ENCODE measurements around the gene ZBTB16.
A peak's percentile ranks its signal among the peaks of the same experiment; 100 is the strongest.

ZBTB16 gene

DNA sequence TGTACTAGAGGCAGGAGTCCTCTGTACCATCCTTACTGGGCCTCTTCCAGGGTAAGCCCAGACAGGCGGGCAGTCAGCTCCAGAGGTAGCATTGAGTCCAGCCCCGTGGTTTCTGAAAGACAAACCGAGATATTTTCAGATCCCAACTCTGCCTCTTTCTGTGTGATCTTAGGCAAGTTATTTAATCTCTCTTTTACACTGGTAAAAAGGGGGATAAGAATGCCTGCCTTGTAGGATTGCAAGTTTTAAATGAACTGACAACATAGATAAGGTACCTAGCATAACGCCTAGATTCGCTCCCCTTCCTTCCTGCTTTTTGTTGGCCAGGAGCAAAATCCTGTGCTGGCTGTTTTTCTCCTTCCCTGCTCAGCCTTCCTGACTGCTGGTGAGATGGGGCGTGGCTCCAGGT is 180.2 kb downstream of the ZBTB16 start:
- H3K4me2 ChIP-seq (ENCODE audit: insufficient read depth, low read length, poor library complexity, severe bottlenecking): no peak overlapping the region
- H3K18ac ChIP-seq (ENCODE audit: low read length): peak overlapping the region; percentile 77
- H3K27ac ChIP-seq (replicated peaks; ENCODE audit: low read length): no peak overlapping the region
- no peak overlapping the region for H3K9ac ChIP-seq (ENCODE audit: low read depth, low read length, poor library complexity)
- peak overlapping the region; percentile 31 for H3K23ac ChIP-seq (ENCODE audit: low read depth, low read length, poor library complexity)
- no peaks in the 10 kb centered on the region for H3K27me3 ChIP-seq (ENCODE audit: control insufficient read depth in 3 of 3, insufficient read depth in 3 of 3, low read depth in 1 of 3, low read length in 3 of 3)
- no peak overlapping the region for H3K4ac ChIP-seq (ENCODE audit: low read length)
- no peak overlapping the region for H2BK120ac ChIP-seq (ENCODE audit: low read depth, low read length)
- peak overlapping the region; percentile 19 for H2BK15ac ChIP-seq (ENCODE audit: low read length)
- peak overlapping the region; percentile 49 for H2BK12ac ChIP-seq (ENCODE audit: low read length)
- no peak overlapping the region for H2AFZ ChIP-seq (ENCODE audit: low read length)
- no CpG with 5 or more reads among the region's 6 CpGs for WGBS, 2 donors (ENCODE audit: extremely low coverage in 2 of 2, insufficient read length in 2 of 2, insufficient replicate concordance in 1 of 2)
- no peak overlapping the region for H3K14ac ChIP-seq (ENCODE audit: low read length)
- peaks cover 7 to 29% of the 10 kb centered on the region in 2 donors for H3K36me3 ChIP-seq (replicated peaks in 1 of 2; ENCODE audit: control insufficient read depth in 2 of 2, insufficient read depth in 2 of 2, low read length in 2 of 2)
- H4K8ac ChIP-seq (ENCODE audit: low read depth, low read length): no peak overlapping the region
- no peak overlapping the region for H2BK5ac ChIP-seq (ENCODE audit: low read length)
- no peak overlapping the region for H4K91ac ChIP-seq (ENCODE audit: low read depth, low read length, poor library complexity)
- peaks cover 7 to 46% of the 10 kb centered on the region in 2 donors for H3K4me1 ChIP-seq (ENCODE audit: control insufficient read depth in 2 of 2, insufficient read depth in 1 of 2, low read depth in 1 of 2, low read length in 2 of 2)
- peaks cover 11% of the 10 kb centered on the region for H3K79me1 ChIP-seq (ENCODE audit: low read depth, low read length)
- no peak overlapping the region for H3K4me3 ChIP-seq (ENCODE audit: low read length in 2 of 2)
- no peaks in the 10 kb centered on the region for H3K9me3 ChIP-seq (replicated peaks in 1 of 2; ENCODE audit: control insufficient read depth in 2 of 2, insufficient read depth in 1 of 2, low read depth in 1 of 2, low read length in 2 of 2)
- no peak overlapping the region for H2AK5ac ChIP-seq (ENCODE audit: low read depth, low read length)
- DNase-seq (ENCODE audit: low spot score): no peak

DNA sequence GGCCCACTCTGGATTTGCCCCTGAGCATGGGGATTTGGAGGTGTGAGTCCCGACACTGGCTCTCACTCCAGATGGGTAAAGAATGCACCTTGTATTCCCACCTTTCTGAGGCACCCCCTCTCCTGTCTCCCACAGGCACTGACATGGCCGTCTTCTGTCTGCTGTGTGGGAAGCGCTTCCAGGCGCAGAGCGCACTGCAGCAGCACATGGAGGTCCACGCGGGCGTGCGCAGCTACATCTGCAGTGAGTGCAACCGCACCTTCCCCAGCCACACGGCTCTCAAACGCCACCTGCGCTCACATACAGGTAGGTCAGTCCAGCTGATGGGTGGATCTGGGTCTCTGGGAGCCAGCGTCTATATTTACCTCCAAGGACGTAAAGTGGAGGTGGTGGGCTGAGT is 182.5 kb downstream of the ZBTB16 start:
- Histone ChIP-seq H3K27me3 (ENCODE audit: control insufficient read depth in 3 of 3, insufficient read depth in 3 of 3, low read depth in 1 of 3, low read length in 3 of 3) (no peaks in the 10 kb centered on the region), H3K79me1 (ENCODE audit: low read depth, low read length) (peaks cover 12% of the 10 kb centered on the region), H2BK12ac (ENCODE audit: low read length) (no peak overlapping the region), H2BK5ac (ENCODE audit: low read length) (no peak overlapping the region), H2AK5ac (ENCODE audit: low read depth, low read length) (peak overlapping the region; percentile 38), H3K4ac (ENCODE audit: low read length) (no peak overlapping the region), H3K9ac (ENCODE audit: low read depth, low read length, poor library complexity) (no peak overlapping the region), H3K4me3 (ENCODE audit: low read length in 2 of 2) (no peak overlapping the region), H3K4me2 (ENCODE audit: insufficient read depth, low read length, poor library complexity, severe bottlenecking) (no peak overlapping the region), H3K36me3 (replicated peaks in 1 of 2; ENCODE audit: control insufficient read depth in 2 of 2, insufficient read depth in 2 of 2, low read length in 2 of 2) (peaks cover 9 to 52% of the 10 kb centered on the region in 2 donors), H3K18ac (ENCODE audit: low read length) (peak overlapping the region; percentile 22), H2AFZ (ENCODE audit: low read length) (no peak overlapping the region), H4K8ac (ENCODE audit: low read depth, low read length) (no peak overlapping the region), H3K9me3 (replicated peaks in 1 of 2; ENCODE audit: control insufficient read depth in 2 of 2, insufficient read depth in 1 of 2, low read depth in 1 of 2, low read length in 2 of 2) (no peaks in the 10 kb centered on the region), H3K27ac (replicated peaks; ENCODE audit: low read length) (no peak overlapping the region), H2BK120ac (ENCODE audit: low read depth, low read length) (no peak overlapping the region), H2BK15ac (ENCODE audit: low read length) (no peak overlapping the region), H3K4me1 (ENCODE audit: control insufficient read depth in 2 of 2, insufficient read depth in 1 of 2, low read depth in 1 of 2, low read length in 2 of 2) (peaks cover 7 to 40% of the 10 kb centered on the region in 2 donors), H4K91ac (ENCODE audit: low read depth, low read length, poor library complexity) (no peak overlapping the region), H3K14ac (ENCODE audit: low read length) (peak overlapping the region; percentile 72), H3K23ac (ENCODE audit: low read depth, low read length, poor library complexity) (no peak overlapping the region)
- no CpG with 5 or more reads among the region's 15 CpGs for WGBS, 2 donors (ENCODE audit: extremely low coverage in 2 of 2, insufficient read length in 2 of 2, insufficient replicate concordance in 1 of 2)
- no peak for DNase-seq (ENCODE audit: low spot score)

DNA sequence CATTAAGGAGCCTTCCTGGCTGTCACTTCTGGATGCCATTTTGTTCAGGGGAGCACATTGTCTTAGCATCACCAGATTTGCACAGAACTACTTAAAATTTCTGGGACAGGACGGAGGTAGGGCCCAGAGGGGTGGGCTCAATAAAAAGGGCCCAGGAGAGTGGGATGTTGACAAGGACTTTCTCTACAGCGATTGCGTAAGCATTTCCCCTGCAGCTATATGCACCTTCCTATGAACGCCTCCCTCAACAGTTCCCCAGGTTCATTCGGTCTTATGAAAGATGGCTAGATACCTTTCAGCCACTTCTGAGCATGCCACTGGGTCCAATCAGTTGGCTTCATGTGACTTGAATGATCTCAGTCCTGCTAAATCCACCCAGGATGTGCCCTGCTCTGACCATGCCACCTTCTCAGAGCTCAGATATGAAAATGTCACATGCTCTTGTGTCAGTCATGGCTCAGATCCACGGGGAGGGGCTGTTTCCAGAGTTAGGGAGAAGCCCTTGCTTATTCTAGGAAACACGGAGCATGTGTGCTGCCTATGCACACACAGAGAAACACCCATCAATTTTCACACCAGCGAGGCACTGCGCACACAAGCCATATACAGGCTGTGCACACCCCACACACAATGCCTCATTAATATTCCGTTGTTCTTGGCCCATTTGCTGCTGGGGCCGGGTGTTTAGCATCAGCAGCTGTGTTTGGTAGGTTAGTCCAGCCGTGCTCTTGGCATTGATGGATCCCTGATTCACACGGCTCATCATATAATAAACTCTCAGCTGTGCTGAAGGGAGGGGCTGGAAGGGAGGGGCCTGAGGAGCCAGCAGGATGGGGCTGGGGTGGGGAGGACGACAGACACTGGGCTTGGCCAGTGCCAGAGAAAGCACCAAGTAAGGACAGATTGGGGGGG is 184.2 kb downstream of the ZBTB16 start:
- Histone ChIP-seq H2BK12ac (ENCODE audit: low read length) (no peak overlapping the region), H3K18ac (ENCODE audit: low read length) (peak overlapping the region; percentile 0), H3K14ac (ENCODE audit: low read length) (no peak overlapping the region), H3K23ac (ENCODE audit: low read depth, low read length, poor library complexity) (no peak overlapping the region), H3K4me3 (ENCODE audit: low read length in 2 of 2) (no peak overlapping the region), H2AK5ac (ENCODE audit: low read depth, low read length) (peak overlapping the region; percentile 62), H3K4me2 (ENCODE audit: insufficient read depth, low read length, poor library complexity, severe bottlenecking) (no peak overlapping the region), H3K4ac (ENCODE audit: low read length) (no peak overlapping the region), H2BK120ac (ENCODE audit: low read depth, low read length) (peak overlapping the region; percentile 33), H4K8ac (ENCODE audit: low read depth, low read length) (no peak overlapping the region), H3K27me3 (ENCODE audit: control insufficient read depth in 3 of 3, insufficient read depth in 3 of 3, low read depth in 1 of 3, low read length in 3 of 3) (no peaks in the 10 kb centered on the region), H3K27ac (replicated peaks; ENCODE audit: low read length) (peak overlapping the region; percentile 38), H3K9ac (ENCODE audit: low read depth, low read length, poor library complexity) (peak overlapping the region; percentile 17), H3K9me3 (replicated peaks in 1 of 2; ENCODE audit: control insufficient read depth in 2 of 2, insufficient read depth in 1 of 2, low read depth in 1 of 2, low read length in 2 of 2) (no peaks in the 10 kb centered on the region), H2AFZ (ENCODE audit: low read length) (no peak overlapping the region), H3K79me1 (ENCODE audit: low read depth, low read length) (peaks cover 9% of the 10 kb centered on the region), H3K4me1 (ENCODE audit: control insufficient read depth in 2 of 2, insufficient read depth in 1 of 2, low read depth in 1 of 2, low read length in 2 of 2) (peaks cover 7 to 32% of the 10 kb centered on the region in 2 donors), H3K36me3 (replicated peaks in 1 of 2; ENCODE audit: control insufficient read depth in 2 of 2, insufficient read depth in 2 of 2, low read length in 2 of 2) (peaks cover 14 to 66% of the 10 kb centered on the region in 2 donors), H2BK5ac (ENCODE audit: low read length) (peak overlapping the region; percentile 17), H2BK15ac (ENCODE audit: low read length) (no peak overlapping the region), H4K91ac (ENCODE audit: low read depth, low read length, poor library complexity) (peak overlapping the region; percentile 42)
- no peak for DNase-seq (ENCODE audit: low spot score)
- no CpG with 5 or more reads among the region's 14 CpGs for WGBS, 2 donors (ENCODE audit: extremely low coverage in 2 of 2, insufficient read length in 2 of 2, insufficient replicate concordance in 1 of 2)

DNA sequence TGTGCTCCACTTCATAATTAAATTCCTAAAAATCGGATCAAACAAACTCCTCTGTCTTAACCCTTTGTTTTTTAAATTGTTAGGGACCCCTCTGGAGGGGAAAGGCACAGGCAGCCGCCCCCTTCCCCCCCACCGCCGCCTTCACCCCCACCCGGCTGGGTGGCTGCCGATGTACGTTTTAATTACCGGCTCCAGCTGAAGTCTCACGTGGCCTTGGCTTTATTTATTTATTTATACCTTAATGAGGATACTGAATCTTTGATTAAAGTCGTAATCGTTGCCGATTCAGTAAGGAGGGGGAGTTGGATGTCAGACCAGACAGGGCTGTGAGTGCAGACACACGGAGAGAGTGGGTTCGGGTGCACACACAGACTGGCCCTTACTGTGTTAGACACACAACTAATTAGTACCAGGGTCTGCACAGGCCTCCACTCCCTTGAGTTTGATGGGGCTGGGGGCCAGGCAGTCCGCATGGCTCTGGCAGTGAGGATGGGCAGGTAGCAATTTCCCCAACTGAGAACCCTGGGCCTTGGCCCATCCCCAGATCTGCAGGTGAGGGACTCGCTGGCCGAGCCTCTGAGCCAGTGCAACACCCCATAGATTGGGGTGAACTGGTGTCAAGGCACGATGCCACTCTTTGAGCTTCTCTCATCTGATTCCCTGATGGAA is 185.3 kb downstream of the ZBTB16 start:
- Histone ChIP-seq H4K8ac (ENCODE audit: low read depth, low read length) (no peak overlapping the region), H3K27ac (replicated peaks; ENCODE audit: low read length) (no peak overlapping the region), H3K4me2 (ENCODE audit: insufficient read depth, low read length, poor library complexity, severe bottlenecking) (no peak overlapping the region), H2BK5ac (ENCODE audit: low read length) (no peak overlapping the region), H3K27me3 (ENCODE audit: control insufficient read depth in 3 of 3, insufficient read depth in 3 of 3, low read depth in 1 of 3, low read length in 3 of 3) (no peaks in the 10 kb centered on the region), H3K4me1 (ENCODE audit: control insufficient read depth in 2 of 2, insufficient read depth in 1 of 2, low read depth in 1 of 2, low read length in 2 of 2) (peaks cover 7 to 29% of the 10 kb centered on the region in 2 donors), H3K36me3 (replicated peaks in 1 of 2; ENCODE audit: control insufficient read depth in 2 of 2, insufficient read depth in 2 of 2, low read length in 2 of 2) (peaks cover 14 to 72% of the 10 kb centered on the region in 2 donors), H2BK15ac (ENCODE audit: low read length) (no peak overlapping the region), H2AK5ac (ENCODE audit: low read depth, low read length) (peak overlapping the region; percentile 18), H3K14ac (ENCODE audit: low read length) (no peak overlapping the region), H3K4ac (ENCODE audit: low read length) (no peak overlapping the region), H3K9ac (ENCODE audit: low read depth, low read length, poor library complexity) (no peak overlapping the region), H3K18ac (ENCODE audit: low read length) (peak overlapping the region; percentile 73), H2AFZ (ENCODE audit: low read length) (no peak overlapping the region), H3K9me3 (replicated peaks in 1 of 2; ENCODE audit: control insufficient read depth in 2 of 2, insufficient read depth in 1 of 2, low read depth in 1 of 2, low read length in 2 of 2) (no peaks in the 10 kb centered on the region), H3K4me3 (ENCODE audit: low read length in 2 of 2) (no peak overlapping the region), H2BK120ac (ENCODE audit: low read depth, low read length) (no peak overlapping the region), H3K23ac (ENCODE audit: low read depth, low read length, poor library complexity) (no peak overlapping the region), H4K91ac (ENCODE audit: low read depth, low read length, poor library complexity) (no peak overlapping the region), H3K79me1 (ENCODE audit: low read depth, low read length) (peaks cover 9% of the 10 kb centered on the region), H2BK12ac (ENCODE audit: low read length) (no peak overlapping the region)
- no peak for DNase-seq (ENCODE audit: low spot score)
- no CpG with 5 or more reads among the region's 18 CpGs for WGBS, 2 donors (ENCODE audit: extremely low coverage in 2 of 2, insufficient read length in 2 of 2, insufficient replicate concordance in 1 of 2)

Data from neuronal stem cell (in vitro differentiated cells).